Stimulated activated memory B cell treated with anti-CD40 and anti-IgM and Interleukin-4, amounts not matched to agents 10 μg/mL and 1 μg/mL and 100 μg/mL, for 72 hours (primary cell): ENCODE data around the gene BCDIN3D.

Experiments used
- ATAC-seq: fragments of 150-1000 bp; cut with Tn5 transposase; 2 replicates; pipeline ENCODE4 v1.10.0; 2021
- H3K27ac Mint-ChIP-seq: one replicate; pipeline ENCODE4 v1.8.0; 2022; ENCODE audit warnings: mild to moderate bottlenecking, mixed read lengths
- H3K27me3 Mint-ChIP-seq: one replicate; pipeline ENCODE4 v1.8.0; 2022; ENCODE audit warnings: mixed read lengths
- H3K36me3 Mint-ChIP-seq: one replicate; pipeline ENCODE4 v1.8.0; 2022; ENCODE audit warnings: mixed read lengths
- H3K4me1 Mint-ChIP-seq: one replicate; pipeline ENCODE4 v1.8.0; 2022; ENCODE audit warnings: mixed read lengths
- H3K4me3 Mint-ChIP-seq: one replicate; pipeline ENCODE4 v1.8.0; 2022; ENCODE audit warnings: mild to moderate bottlenecking, moderate library complexity, mixed read lengths
- H3K9me3 Mint-ChIP-seq: one replicate; pipeline ENCODE4 v1.8.0; 2022; ENCODE audit warnings: mixed read lengths

BCDIN3D gene, protein sequence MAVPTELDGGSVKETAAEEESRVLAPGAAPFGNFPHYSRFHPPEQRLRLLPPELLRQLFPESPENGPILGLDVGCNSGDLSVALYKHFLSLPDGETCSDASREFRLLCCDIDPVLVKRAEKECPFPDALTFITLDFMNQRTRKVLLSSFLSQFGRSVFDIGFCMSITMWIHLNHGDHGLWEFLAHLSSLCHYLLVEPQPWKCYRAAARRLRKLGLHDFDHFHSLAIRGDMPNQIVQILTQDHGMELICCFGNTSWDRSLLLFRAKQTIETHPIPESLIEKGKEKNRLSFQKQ

DNA sequence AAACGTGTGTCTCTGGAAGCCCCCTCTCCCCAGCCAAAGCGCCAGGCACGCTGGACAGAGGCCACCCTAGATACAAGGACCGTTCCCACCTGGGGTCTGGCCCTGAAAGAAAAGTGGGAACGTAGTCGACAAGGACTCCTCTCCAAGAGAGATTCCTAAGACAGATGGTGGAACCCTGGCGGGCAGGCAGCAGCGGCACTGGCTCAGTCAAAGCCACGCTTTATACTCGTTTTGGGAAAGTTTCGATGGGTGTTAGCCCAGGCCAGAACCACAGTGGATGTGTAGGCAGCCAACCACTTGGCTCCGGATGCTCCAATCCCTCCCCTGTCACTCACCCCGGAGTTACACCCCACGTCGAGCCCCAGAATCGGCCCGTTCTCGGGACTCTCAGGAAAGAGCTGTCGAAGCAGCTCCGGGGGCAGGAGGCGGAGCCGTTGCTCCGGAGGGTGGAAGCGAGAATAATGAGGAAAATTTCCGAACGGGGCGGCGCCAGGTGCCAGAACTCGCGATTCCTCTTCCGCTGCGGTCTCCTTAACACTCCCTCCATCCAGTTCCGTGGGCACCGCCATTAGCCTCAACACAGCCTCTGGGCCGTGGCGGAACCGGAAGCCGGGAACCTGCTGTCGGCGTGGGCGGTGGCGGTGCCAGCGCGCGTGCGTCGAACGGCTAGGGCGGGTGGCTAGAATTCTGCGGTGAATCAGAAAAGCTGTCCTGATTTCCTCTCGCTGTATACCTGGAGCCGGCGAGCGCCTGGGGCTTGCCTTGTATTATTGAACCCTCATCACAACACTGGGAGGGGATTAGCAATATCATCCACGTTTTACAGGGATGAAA is at the start of gene BCDIN3D:
Gene BCDIN3D (minus strand): TSS at position 588 of the 834 bp plus-strand sequence. CDS start 19 bp downstream, at position 569.
- H3K27me3 Mint-ChIP-seq, result no peaks in the 10 kb centered on the region
- peak; percentile 97 for ATAC-seq
- peak within 1 kb of the TSS; percentile 90 for H3K4me3 Mint-ChIP-seq
- H3K27ac Mint-ChIP-seq, result peak within 1 kb of the TSS; percentile 91
- no peaks in the 10 kb centered on the region for H3K36me3 Mint-ChIP-seq
- no peaks in the 10 kb centered on the region for H3K9me3 Mint-ChIP-seq
- H3K4me1 Mint-ChIP-seq, result peaks cover 36% of the 10 kb centered on the region

DNA sequence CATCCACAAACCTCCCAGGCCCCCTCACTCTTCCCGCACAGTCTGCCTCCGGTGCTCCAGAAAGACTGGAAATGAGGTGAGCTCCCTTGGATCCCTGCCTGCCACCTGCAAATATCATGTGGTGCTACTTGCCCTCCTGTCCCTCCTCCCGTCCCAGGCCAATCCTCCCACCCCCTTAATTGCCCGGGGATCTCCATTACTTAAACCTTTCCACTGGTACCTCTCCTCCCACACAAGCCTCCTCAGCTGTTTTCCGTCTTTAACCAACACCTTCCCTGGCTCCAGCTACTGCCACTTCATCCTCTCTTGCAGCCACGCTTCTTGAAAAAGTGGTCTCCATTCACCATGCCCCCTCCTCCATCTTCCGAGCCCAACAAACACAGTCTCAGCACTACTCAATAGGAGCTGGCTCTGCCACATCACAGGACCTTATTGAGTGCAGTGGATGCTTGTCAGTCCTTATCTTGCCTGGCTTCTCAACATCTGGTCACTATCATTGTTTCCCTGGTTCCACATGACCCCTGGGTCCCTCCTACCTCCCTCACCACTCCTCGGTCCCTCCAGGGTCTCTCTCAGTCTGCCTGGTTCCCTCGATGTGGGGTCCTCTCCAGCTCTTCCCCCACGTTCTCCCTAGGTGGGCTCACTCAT is 49.3 kb upstream of the BCDIN3D start:
- Mint-ChIP-seq H3K27me3 (peaks cover 19% of the 10 kb centered on the region), H3K9me3 (no peaks in the 10 kb centered on the region), H3K27ac (no peak overlapping the region), H3K4me1 (peaks cover 6% of the 10 kb centered on the region), H3K36me3 (no peaks in the 10 kb centered on the region), H3K4me3 (no peak overlapping the region)
- ATAC-seq, result no peak

DNA sequence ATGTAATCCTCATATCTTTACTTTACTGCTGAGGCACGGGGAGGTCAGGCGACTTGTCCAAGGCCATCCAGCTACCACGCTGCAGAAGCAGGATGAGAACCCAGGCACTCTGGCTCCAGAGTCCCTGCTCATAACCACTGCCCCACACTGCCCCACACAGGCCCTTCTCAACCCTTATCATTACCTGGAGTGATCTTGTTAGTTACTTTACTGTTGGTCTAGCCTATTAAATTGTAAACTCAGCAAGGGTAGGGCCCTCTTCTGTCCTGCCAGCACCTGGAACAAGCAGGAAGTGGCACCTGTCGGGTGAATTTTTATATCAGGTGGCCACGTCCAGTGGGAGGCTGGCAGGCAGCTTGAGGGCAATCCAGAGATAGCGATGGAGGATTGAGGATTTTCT is 48.6 kb upstream of the BCDIN3D start:
- peaks cover 26% of the 10 kb centered on the region for H3K27me3 Mint-ChIP-seq
- H3K4me3 Mint-ChIP-seq, result no peak overlapping the region
- ATAC-seq, result no peak
- no peaks in the 10 kb centered on the region for H3K9me3 Mint-ChIP-seq
- H3K36me3 Mint-ChIP-seq, result no peaks in the 10 kb centered on the region
- peaks cover 6% of the 10 kb centered on the region for H3K4me1 Mint-ChIP-seq
- no peak overlapping the region for H3K27ac Mint-ChIP-seq

DNA sequence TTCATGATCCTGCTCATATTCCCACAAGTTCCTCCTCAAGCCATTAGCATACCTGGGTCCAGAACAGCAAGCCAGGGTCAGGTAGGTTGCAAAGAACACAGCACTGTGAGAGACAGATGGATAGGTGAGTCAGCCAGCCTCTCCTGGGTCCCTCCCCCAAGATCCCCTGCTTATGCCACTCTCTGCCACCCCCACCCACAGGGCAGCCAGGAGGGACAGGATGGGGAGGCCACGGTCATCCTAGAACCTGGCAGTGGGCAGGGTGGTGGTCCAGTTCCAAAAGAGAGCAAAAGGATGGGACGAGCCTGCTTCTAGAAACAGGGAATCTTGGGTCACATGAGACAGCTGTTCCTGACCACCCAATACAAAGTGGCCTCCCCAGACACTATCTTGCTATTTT is 48.1 kb upstream of the BCDIN3D start:
- Mint-ChIP-seq H3K27ac (no peak overlapping the region), H3K9me3 (no peaks in the 10 kb centered on the region), H3K36me3 (no peaks in the 10 kb centered on the region), H3K4me3 (no peak overlapping the region), H3K4me1 (peaks cover 6% of the 10 kb centered on the region), H3K27me3 (peaks cover 30% of the 10 kb centered on the region)
- no peak for ATAC-seq

DNA sequence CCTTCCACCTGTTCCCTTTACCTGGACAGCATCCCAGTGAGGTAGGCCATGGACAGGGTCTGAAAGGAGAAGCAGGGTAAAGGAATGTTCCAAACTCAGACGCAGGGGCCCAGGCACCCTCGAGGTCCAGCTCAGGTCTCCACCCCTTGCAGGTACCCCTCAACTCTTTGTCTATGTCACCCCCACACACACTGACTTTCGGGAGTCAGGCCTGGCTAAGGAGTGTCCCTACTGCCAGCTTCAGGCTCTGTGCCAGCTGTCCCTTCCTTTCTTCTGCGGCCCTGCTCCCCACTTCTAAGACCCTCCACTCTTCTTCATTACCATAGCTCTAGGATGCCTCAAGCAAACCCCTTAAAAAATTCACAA is 47.2 kb upstream of the BCDIN3D start:
- no peak for ATAC-seq
- H3K27me3 Mint-ChIP-seq, result peaks cover 39% of the 10 kb centered on the region
- H3K9me3 Mint-ChIP-seq, result no peaks in the 10 kb centered on the region
- H3K27ac Mint-ChIP-seq, result no peak overlapping the region
- H3K36me3 Mint-ChIP-seq, result no peaks in the 10 kb centered on the region
- H3K4me1 Mint-ChIP-seq, result peaks cover 6% of the 10 kb centered on the region
- no peak overlapping the region for H3K4me3 Mint-ChIP-seq

DNA sequence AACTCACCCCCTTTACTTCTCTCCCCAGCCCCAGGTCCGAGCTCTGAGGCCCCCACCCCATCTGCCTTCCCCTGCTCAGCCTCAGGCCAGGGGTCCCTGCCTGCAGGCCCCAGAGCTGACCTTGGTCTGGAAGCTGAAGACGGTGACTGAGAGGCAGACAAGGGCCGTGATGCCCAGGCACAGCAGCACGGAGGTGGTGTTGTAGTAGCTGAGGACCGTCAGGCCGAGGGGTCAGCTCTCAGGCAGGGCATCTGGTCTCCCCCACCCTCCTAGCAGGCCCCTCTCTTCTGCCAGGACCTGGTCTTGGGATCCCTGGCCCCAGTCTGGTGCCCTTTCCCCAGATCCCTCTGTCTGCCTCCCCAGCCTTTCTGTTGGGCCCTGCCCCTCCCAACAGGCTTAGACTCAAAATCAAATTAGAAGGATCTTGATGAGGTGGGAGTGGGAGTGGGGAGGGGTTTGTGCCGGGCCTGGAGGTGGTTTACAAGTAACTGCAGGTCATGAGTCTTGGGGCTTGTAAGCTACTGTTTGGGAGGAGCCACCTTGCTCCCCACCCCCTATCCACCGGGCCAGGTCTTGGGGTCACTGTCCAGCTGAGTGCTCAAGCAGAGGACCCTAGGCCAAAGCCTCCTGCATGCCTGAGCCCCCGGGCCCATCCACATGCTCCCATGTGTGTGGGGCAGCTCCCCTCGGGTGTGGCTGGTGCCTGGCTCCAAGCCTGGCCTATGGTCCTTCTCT is 46.6 kb upstream of the BCDIN3D start:
- no peak for ATAC-seq
- Mint-ChIP-seq H3K27me3 (peaks cover 43% of the 10 kb centered on the region), H3K4me3 (no peak overlapping the region), H3K4me1 (peaks cover 4% of the 10 kb centered on the region), H3K36me3 (no peaks in the 10 kb centered on the region), H3K9me3 (no peaks in the 10 kb centered on the region), H3K27ac (no peak overlapping the region)

DNA sequence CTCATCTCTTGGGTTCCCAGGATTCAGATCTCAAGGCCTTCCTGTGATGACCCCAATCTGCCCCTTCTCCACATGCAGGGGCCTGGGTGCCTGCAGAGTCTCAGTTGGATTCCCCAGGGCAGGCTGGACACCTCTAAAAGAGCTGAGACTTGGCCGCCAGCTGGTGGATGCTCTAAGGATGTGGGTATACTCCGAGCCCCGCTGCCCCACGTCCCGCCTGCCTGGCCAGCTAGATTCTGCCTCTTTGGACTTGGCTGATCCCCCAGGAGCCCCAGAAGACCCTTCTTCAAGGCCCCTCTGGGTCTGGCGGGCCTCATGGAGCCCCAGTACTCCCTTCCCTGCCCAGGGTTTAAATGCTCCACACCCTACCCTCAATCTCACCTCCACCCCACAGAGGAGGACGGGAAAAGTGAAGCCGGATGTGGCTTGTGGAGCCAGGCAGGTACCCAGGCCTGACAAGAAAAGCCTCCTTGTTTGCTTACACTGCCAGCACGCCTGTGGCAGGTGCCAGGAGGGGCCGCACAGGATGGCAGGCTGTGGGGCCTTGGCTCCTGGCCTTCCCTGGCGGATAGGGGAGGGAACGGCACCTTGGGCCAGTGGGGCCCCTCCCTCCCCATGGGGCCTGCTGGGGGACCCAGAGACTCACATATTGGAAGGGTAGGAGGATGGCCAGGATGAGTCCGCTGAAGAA is 45.7 kb upstream of the BCDIN3D start:
- no peaks in the 10 kb centered on the region for H3K36me3 Mint-ChIP-seq
- no peak for ATAC-seq
- peaks cover 52% of the 10 kb centered on the region for H3K27me3 Mint-ChIP-seq
- H3K4me3 Mint-ChIP-seq, result no peak overlapping the region
- no peaks in the 10 kb centered on the region for H3K9me3 Mint-ChIP-seq
- no peaks in the 10 kb centered on the region for H3K4me1 Mint-ChIP-seq
- H3K27ac Mint-ChIP-seq, result no peak overlapping the region

DNA sequence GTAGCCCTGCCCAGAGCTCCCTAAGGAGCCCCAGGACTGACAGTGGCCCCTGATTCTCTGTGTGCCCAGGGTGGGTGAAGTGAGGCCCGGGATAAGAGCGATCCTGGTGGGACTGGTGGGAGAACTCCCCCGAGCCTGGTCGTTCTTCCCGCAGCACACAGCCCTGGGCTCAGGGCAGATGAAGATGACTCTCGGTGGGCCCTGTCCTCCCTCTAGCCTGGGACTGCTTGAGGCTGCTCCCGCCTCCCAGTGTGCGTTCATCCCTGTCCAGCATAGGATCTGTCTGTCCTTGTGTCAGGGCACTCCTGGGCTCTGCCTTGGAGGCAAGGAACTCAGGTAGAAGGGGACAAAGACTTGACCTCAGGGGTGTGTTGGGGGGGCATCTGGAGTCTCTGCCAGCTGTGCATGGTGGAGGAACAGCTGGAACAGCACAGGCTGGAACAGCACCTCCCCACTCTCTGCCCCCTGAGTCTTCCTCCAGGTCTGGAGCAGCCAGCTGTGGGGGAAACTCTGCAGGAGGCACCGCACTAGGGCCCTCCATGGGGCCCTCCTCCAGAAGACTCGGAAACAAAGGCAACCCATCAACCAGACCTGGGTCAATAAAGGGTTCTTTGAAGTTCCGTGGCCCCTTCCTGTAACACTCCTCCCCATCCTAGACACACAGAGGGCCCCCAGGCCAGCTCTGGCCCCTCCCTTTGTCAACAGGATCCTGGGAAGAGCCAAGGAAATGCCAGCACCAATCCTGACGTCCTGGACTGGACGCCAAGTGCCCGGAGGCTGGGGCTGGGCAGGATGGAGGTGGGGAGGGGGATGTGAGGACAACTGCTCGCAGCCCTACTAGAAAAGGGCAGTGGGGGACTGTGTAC is 44.9 kb upstream of the BCDIN3D start:
- H3K27me3 Mint-ChIP-seq, result peaks cover 54% of the 10 kb centered on the region
- no peak for ATAC-seq

DNA sequence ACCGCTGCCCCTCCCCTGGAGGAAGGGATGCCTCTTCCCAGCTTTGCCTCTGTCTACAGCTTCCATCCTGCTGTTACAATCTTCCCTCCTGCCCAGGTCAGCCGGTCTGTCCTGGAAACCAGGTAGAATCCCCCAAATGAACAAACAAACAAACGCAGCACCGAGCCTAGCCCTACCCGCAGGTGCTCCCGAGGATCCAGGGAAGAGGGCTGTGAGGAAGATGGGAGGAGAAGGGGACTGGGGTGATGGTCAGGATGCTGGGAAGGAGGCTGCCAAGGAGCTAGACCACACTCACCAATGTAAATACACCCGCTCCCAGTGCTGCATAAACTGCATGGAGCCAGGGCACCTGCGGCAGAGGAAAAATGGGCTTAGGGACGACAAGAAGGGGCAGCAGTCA is 44.2 kb upstream of the BCDIN3D start:
- Mint-ChIP-seq H3K4me1 (no peaks in the 10 kb centered on the region), H3K36me3 (no peaks in the 10 kb centered on the region), H3K4me3 (no peak overlapping the region), H3K9me3 (no peaks in the 10 kb centered on the region), H3K27ac (no peak overlapping the region), H3K27me3 (peaks cover 47% of the 10 kb centered on the region)
- no peak for ATAC-seq

More for the DNA sequence above, 44.9 kb upstream of the BCDIN3D start:
- Mint-ChIP-seq H3K27ac (no peak overlapping the region), H3K4me1 (no peaks in the 10 kb centered on the region), H3K36me3 (no peaks in the 10 kb centered on the region), H3K4me3 (no peak overlapping the region), H3K9me3 (no peaks in the 10 kb centered on the region)

DNA sequence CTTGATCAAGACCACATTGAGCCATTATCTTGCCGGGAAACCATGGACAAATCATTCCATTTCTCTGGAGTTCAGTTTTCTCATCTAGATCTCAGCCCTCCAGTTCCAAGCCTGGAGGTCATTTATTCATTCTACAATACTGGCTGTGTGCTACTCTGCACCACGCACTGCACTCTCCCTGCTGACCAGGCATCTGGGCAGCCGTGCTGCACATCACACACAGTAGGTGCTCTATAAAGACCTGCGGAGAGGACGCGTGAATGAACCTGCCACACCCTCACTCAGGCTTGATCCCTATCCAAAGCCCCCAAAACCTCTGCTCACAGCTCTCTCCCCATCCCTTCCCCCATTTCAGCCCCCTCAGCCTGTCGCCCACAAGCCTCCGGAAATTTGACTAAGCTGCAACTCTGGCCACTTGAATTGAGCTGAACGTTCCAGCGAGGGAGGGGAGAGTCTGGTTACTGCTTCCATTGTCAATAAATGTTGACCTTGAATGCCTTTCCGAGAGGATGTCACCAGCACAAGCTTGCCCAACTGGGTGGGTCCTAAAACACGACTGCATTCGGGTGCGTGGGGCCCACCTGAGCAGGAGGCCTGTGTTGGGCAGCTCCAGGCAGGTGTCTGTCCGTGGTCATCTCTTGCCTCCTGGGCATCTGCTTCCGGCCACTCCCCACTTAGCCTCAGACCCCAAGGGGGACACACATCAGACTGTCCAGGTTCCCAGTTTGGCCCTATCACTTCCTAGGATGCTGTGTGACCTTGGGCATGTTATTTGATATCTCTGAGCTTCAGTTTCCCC is 43.0 kb upstream of the BCDIN3D start:
- no peak for ATAC-seq
- peaks cover 44% of the 10 kb centered on the region for H3K27me3 Mint-ChIP-seq

DNA sequence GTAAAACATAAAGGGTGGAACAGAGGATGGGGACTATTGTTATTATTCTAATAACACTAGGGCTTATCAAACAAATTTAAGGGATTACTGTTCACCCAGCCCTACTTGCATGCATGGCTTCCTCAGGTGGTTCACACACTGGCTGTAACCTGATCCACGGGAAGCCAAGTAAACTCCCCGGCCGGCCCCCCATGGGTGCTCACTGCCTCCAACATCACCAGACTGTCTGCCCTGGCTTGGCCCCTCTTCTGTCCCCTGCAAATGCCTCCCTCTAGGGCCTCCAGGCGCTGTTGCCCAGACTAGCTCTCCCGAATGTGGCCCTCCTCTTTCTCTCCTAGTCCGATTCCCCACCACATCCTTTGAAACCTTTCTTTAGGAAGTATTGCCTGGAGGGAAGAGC is 42.2 kb upstream of the BCDIN3D start:
- peaks cover 5% of the 10 kb centered on the region for H3K9me3 Mint-ChIP-seq
- H3K4me3 Mint-ChIP-seq, result no peak overlapping the region
- H3K27me3 Mint-ChIP-seq, result peaks cover 44% of the 10 kb centered on the region

More for the DNA sequence above, 43.0 kb upstream of the BCDIN3D start:
- no peaks in the 10 kb centered on the region for H3K36me3 Mint-ChIP-seq
- no peaks in the 10 kb centered on the region for H3K9me3 Mint-ChIP-seq
- no peaks in the 10 kb centered on the region for H3K4me1 Mint-ChIP-seq
- no peak overlapping the region for H3K4me3 Mint-ChIP-seq
- H3K27ac Mint-ChIP-seq, result no peak overlapping the region

DNA sequence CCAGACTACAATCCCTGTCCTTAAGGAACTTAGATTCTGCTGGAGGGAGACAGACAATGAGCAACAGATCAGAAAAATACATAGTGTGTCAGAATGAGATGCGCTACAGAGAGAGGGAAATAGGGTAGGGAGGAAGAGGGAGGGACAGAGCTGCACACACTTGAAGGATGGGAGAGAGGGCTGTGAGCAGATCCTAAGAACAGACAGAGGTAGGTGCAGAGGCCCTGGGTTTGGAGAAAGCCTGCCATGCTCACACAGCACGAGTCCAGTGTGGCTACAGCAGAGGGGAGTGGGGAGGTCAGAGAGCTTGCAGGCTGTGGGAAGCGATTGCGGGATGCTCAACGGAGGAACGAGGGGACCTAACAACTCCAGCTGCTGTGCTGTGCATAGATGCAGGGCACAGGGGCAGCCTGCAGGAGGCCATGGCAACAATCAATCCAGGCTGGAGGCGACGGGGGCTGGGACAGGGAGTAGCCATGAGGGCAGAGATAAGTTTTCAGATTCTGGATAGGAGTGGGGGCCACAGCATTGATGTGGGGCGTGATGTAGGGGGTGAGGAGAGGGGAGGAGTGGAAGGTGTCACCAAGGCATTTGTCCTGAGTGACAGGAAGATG is 40.1 kb upstream of the BCDIN3D start:
- ATAC-seq, result no peak
- H3K4me3 Mint-ChIP-seq, result no peak overlapping the region
- H3K9me3 Mint-ChIP-seq, result peaks cover 27% of the 10 kb centered on the region
- peaks cover 44% of the 10 kb centered on the region for H3K27me3 Mint-ChIP-seq
- H3K4me1 Mint-ChIP-seq, result no peaks in the 10 kb centered on the region
- no peaks in the 10 kb centered on the region for H3K36me3 Mint-ChIP-seq
- H3K27ac Mint-ChIP-seq, result no peak overlapping the region

More for the DNA sequence above, 42.2 kb upstream of the BCDIN3D start:
- ATAC-seq, result no peak
- H3K4me1 Mint-ChIP-seq, result no peaks in the 10 kb centered on the region
- H3K27ac Mint-ChIP-seq, result no peak overlapping the region
- H3K36me3 Mint-ChIP-seq, result no peaks in the 10 kb centered on the region
